IgD-negative memory B cell (primary cell): ENCODE measurements around the gene TIMM44. TPM values are rescaled to one million over a fixed set of nuclear protein-coding genes. Genes with fewer than 3 reads are reported as not detected.

Experiments
- H3K27ac Mint-ChIP-seq, 3 donors: one replicate each; pipeline ENCODE4 v1.8.0; 2020 to 2022; ENCODE audit warnings: mild to moderate bottlenecking in 3 of 3, mixed read lengths in 3 of 3, moderate library complexity in 1 of 3
- H3K27me3 Mint-ChIP-seq: one replicate; pipeline ENCODE4 v1.8.0; 2021; ENCODE audit warnings: mixed read lengths
- H3K36me3 Mint-ChIP-seq: one replicate; pipeline ENCODE4 v1.8.0; 2020; ENCODE audit warnings: mild to moderate bottlenecking, mixed read lengths
- H3K4me1 Mint-ChIP-seq, 3 donors: one replicate each; pipeline ENCODE4 v1.8.0; 2020 to 2022; ENCODE audit warnings: mixed read lengths in 3 of 3, mild to moderate bottlenecking in 1 of 3
- H3K4me3 Mint-ChIP-seq, 4 donors: one replicate each; pipeline ENCODE4 v1.8.0; 2020 to 2022; ENCODE audit warnings: mild to moderate bottlenecking in 4 of 4, mixed read lengths in 4 of 4, moderate library complexity in 3 of 4
- H3K9me3 Mint-ChIP-seq, 3 donors: one replicate each; pipeline ENCODE4 v1.8.0; 2020 to 2021; ENCODE audit warnings: mixed read lengths in 3 of 3, mild to moderate bottlenecking in 1 of 3
- polyA plus RNA-seq: library from polyadenylated mRNA; unstranded; fragments of 300-500 nt; fragmentation: Illumina TruSeq; gene quantifications from one replicate; pipeline ENCODE4 v1.2.3, GENCODE V29; 2021

TIMM44 gene
- polyA plus RNA-seq, 1 donor from 2014 or later = 16.1 TPM

DNA sequence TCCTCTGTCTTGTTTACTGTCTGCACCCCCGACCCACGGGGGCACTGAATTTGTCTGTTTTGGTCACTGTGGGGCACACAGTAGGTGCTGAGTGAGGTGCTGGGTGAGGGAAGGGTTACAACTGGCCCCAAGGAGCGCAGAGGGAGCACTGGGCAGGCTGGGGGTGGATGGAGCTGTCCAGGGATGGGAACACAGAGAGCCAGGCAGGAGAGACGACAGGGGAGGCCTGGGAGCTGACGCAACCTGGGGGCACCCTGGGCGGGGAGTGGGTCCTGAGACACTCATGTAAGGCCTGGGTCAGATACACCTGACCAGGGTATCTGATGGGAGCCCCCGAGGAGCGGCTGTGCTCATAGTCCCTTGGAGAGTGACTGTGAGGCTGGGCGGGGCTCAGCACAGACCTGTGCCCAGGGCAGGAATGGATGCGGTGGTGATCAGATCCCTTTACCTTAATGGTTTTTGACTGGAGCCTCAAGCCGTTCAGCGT, 37.2 kb upstream of the TIMM44 start:
- peaks cover 2% of the 10 kb centered on the region for H3K36me3 Mint-ChIP-seq
- H3K4me3 Mint-ChIP-seq = no peak overlapping the region
- peaks cover 0 to 4% (median 0%) of the 10 kb centered on the region in 3 donors for H3K4me1 Mint-ChIP-seq
- no peaks in the 10 kb centered on the region for H3K27me3 Mint-ChIP-seq
- H3K9me3 Mint-ChIP-seq = no peaks in the 10 kb centered on the region
- no peak overlapping the region for H3K27ac Mint-ChIP-seq

DNA sequence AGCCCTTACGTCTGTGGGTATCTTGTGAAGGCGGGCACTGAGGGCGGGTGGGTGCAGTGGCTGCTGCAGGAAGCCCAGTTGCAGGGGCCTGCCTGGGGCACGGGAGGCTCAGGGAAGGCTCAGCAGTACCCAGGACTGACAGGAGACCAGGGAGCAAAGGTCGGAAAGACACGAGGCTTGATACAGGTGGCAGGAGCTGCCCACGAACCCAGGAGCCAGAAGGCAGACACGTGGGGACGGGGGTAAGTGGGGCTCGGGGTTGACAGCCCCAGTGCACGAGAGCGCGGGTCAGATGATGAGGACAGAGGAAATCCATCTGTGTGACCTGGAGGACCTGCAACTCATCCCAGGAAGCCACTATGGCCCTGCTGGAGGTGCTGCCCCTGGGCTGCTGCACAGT, 36.7 kb upstream of the TIMM44 start:
- Mint-ChIP-seq H3K4me3 (no peak overlapping the region), H3K9me3 (no peaks in the 10 kb centered on the region), H3K27me3 (no peaks in the 10 kb centered on the region), H3K27ac (no peak overlapping the region), H3K4me1 (peaks cover 0 to 4% (median 0%) of the 10 kb centered on the region in 3 donors), H3K36me3 (peaks cover 2% of the 10 kb centered on the region)

DNA sequence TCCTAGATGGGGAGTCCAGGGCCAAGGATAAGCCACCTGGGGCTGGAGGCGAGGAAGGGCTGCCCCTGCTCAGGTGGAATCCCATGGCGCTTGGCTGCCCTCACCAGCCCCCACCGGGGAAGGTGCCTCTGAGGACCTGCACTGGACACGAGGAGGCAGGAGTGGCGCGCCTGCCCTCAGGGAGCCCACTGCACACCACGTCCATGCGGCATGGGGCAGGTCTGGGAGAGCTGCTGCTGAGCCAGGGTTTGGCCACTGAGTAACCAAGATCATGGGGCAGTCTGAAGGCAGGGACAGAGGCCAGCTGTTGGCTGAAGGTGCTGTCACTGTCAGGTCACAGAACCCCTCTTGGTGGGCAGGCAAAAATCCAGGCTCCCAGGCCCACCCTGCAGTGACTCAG, 36.1 kb upstream of the TIMM44 start:
- H3K27me3 Mint-ChIP-seq = no peaks in the 10 kb centered on the region
- peaks cover 2% of the 10 kb centered on the region for H3K36me3 Mint-ChIP-seq
- H3K27ac Mint-ChIP-seq = no peak overlapping the region

DNA sequence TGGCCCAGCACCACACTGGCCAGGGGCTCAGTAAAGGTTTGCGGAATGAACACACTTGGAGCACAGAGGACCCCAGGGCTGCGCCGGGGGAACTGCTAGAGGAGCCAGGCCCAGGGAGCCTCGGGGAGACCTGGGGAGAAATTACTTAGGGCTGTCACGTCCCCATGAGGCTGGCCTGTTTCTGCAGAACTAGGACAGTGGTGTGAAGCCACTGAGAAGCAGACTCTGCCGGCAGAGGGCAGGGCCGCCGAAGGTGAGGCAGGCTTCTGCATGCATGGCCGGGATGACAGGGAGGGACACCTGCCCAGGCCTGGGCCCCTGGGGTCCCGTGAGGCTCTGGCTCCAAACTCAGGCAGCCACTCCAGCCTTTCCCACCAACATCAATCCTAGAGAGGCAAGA, 35.5 kb upstream of the TIMM44 start:
- no peaks in the 10 kb centered on the region for H3K9me3 Mint-ChIP-seq
- no peak overlapping the region for H3K27ac Mint-ChIP-seq
- H3K36me3 Mint-ChIP-seq = peaks cover 2% of the 10 kb centered on the region
- no peaks in the 10 kb centered on the region for H3K27me3 Mint-ChIP-seq
- no peak overlapping the region for H3K4me3 Mint-ChIP-seq
- peaks cover 0 to 2% (median 0%) of the 10 kb centered on the region in 3 donors for H3K4me1 Mint-ChIP-seq

More for the DNA sequence above, 36.1 kb upstream of the TIMM44 start:
- H3K4me3 Mint-ChIP-seq = no peak overlapping the region
- H3K4me1 Mint-ChIP-seq = peaks cover 0 to 4% (median 0%) of the 10 kb centered on the region in 3 donors
- H3K9me3 Mint-ChIP-seq = no peaks in the 10 kb centered on the region

DNA sequence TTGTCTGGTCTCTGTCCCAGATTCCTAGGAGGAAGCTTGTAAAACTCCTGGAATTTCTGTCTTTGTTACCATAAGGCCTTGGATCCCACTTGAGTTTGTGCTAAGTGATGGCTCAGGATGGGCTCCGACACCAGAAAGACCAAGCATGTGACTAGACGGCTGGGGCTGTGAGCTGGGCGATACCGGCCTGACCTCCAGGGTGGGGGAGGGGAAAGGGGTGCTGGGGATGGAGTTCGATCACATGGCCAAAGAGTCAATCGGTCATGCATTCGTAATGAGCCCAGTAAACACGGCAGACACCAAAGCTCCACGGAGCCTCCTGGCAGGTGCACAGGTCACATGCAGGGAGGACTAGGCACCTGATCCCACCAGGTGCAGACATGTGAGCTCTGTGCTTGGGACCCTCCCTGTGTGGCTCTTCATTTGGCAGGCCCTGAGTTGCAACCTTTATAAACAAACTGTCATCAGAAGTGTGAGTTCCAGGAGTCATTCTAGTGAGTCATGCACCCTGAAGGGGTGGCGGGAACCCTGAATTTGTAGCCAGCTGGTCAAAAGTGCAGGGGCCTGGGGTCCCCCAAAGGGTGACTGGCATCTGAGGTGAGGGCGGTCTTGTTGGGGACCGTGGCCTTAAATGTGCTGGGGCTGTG, 34.8 kb upstream of the TIMM44 start:
- Mint-ChIP-seq H3K27me3 (no peaks in the 10 kb centered on the region), H3K36me3 (peaks cover 2% of the 10 kb centered on the region), H3K4me3 (no peak overlapping the region), H3K27ac (no peak overlapping the region), H3K9me3 (no peaks in the 10 kb centered on the region), H3K4me1 (peaks cover 0 to 2% (median 0%) of the 10 kb centered on the region in 3 donors)

DNA sequence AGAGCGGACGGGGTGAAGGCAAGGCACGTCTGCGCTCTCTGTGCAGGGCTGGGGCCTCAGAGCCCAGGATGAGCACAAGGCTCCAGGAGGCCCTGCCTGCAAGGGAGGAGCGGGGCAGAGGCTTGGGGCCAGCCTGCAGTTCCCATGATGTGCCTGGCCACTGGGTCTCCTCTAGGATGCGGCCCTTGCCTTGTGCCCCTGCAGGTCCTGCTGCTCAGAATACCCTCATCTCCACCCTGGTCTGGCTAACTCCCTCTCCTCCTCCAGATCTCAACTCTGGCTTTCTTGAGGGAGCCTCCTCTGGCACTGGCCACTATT, 34.2 kb upstream of the TIMM44 start:
- no peak overlapping the region for H3K4me3 Mint-ChIP-seq
- H3K27ac Mint-ChIP-seq = no peak overlapping the region
- H3K4me1 Mint-ChIP-seq = peaks cover 0 to 2% (median 0%) of the 10 kb centered on the region in 3 donors
- H3K9me3 Mint-ChIP-seq = no peaks in the 10 kb centered on the region
- peaks cover 2% of the 10 kb centered on the region for H3K36me3 Mint-ChIP-seq
- H3K27me3 Mint-ChIP-seq = no peaks in the 10 kb centered on the region

DNA sequence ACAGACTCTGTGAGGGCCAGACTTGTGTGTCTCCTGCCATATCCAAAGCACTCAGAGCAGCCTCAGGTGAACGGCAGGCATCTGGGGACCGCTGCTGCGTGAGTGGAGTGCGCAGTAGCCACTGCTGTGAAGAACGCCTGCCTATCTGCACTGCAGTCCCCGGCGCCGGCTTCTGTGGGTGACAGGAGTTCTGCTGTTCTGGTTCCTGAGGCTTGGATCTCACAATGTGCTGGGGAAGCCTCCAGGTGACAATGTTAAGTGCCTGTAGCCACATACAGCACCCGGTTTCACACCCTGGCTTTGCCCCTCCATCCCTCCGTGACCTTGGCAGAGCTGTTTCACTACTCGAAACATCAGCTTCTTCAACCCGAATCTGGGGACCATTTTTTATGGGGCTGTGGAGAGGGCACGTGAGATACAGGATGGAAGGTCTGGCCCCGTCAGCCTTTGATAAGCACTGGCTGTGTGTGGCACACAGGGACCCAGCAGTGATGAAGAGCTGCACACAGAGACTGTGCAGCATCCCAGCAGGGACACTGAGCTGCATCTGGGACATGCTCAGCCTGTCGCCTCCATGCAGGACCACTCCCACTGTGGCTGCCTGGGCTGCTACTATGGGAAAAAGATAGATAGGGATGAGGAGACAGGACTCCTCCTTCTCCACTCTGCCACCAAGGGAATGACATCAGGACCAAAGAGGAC, 33.7 kb upstream of the TIMM44 start:
- H3K4me3 Mint-ChIP-seq = peak overlapping the region in 1 of 4 donors; percentile 38
- peaks cover 0 to 2% (median 0%) of the 10 kb centered on the region in 3 donors for H3K4me1 Mint-ChIP-seq
- no peak overlapping the region for H3K27ac Mint-ChIP-seq
- peaks cover 2% of the 10 kb centered on the region for H3K36me3 Mint-ChIP-seq
- no peaks in the 10 kb centered on the region for H3K9me3 Mint-ChIP-seq
- no peaks in the 10 kb centered on the region for H3K27me3 Mint-ChIP-seq

DNA sequence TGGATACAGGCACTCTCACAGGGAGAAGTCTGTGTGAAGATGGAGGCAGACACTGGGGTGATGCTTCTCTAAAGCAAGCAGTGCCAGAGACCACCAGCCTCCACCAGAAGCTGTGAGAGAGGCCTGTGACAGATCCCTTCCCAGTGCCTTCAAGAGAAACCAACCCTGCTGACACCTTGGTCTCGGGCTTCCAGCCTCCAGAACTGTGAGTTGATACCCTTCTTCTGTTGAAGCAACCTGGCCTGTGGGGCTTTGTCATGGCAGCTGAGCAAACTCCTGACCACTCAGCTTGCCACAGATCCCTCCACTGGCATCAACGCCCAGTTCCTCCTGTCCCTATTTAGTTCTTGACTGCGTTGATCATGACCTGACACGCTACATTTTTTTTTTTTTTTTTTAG, 33.0 kb upstream of the TIMM44 start:
- H3K4me3 Mint-ChIP-seq = no peak overlapping the region
- H3K36me3 Mint-ChIP-seq = peaks cover 2% of the 10 kb centered on the region
- H3K9me3 Mint-ChIP-seq = no peaks in the 10 kb centered on the region
- H3K27ac Mint-ChIP-seq = no peak overlapping the region
- H3K4me1 Mint-ChIP-seq = peaks cover 0 to 2% (median 0%) of the 10 kb centered on the region in 3 donors
- no peaks in the 10 kb centered on the region for H3K27me3 Mint-ChIP-seq

DNA sequence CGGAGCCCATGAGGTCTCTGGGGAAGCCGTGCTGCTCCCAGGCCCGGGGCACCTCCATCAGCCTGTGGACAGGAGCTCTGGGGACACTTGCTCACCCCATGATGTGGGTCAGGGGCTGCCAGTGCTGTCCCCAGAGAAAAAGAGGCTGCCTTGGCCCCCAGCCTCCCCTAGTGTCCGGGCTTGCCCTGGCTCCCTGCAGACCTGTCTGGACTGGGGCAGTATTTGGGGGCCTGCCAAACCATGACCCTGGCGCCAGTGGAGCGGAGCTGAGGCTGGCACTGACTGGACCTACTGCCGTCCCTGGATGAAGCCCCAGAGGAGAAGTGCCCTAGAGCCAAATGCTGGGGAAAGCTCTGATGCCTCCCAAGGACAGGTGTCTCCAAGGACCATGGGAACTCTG, 31.6 kb upstream of the TIMM44 start:
- H3K4me1 Mint-ChIP-seq = peaks cover 0 to 2% (median 0%) of the 10 kb centered on the region in 3 donors
- no peak overlapping the region for H3K4me3 Mint-ChIP-seq
- H3K27ac Mint-ChIP-seq = no peak overlapping the region

DNA sequence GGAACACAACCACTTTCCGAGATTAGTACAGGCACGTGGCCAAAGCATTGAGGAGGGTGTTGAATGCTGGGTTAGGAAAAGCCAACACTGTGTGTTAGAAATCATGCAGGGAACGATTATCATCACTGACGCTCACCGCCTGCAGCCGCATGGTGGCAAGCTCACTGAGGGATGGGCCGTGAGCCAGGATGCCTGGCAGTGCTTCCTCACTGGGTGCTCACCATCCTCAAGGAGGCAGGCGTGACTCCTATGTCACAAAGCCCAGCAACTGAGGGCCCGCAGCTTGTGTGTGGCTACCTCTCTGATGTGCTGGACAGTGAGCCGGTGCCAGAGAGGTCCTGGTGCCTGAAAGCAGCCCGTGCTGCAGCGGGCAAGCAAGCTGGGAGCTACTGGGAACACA, 30.4 kb upstream of the TIMM44 start:
- peaks cover 0 to 2% (median 0%) of the 10 kb centered on the region in 3 donors for H3K4me1 Mint-ChIP-seq
- no peaks in the 10 kb centered on the region for H3K9me3 Mint-ChIP-seq
- H3K36me3 Mint-ChIP-seq = no peaks in the 10 kb centered on the region
- H3K27me3 Mint-ChIP-seq = no peaks in the 10 kb centered on the region
- peak overlapping the region in 1 of 3 donors; percentile 27 for H3K27ac Mint-ChIP-seq
- H3K4me3 Mint-ChIP-seq = no peak overlapping the region

More for the DNA sequence above, 31.6 kb upstream of the TIMM44 start:
- Mint-ChIP-seq H3K9me3 (no peaks in the 10 kb centered on the region), H3K27me3 (no peaks in the 10 kb centered on the region), H3K36me3 (peaks cover under 1% of the 10 kb centered on the region)

DNA sequence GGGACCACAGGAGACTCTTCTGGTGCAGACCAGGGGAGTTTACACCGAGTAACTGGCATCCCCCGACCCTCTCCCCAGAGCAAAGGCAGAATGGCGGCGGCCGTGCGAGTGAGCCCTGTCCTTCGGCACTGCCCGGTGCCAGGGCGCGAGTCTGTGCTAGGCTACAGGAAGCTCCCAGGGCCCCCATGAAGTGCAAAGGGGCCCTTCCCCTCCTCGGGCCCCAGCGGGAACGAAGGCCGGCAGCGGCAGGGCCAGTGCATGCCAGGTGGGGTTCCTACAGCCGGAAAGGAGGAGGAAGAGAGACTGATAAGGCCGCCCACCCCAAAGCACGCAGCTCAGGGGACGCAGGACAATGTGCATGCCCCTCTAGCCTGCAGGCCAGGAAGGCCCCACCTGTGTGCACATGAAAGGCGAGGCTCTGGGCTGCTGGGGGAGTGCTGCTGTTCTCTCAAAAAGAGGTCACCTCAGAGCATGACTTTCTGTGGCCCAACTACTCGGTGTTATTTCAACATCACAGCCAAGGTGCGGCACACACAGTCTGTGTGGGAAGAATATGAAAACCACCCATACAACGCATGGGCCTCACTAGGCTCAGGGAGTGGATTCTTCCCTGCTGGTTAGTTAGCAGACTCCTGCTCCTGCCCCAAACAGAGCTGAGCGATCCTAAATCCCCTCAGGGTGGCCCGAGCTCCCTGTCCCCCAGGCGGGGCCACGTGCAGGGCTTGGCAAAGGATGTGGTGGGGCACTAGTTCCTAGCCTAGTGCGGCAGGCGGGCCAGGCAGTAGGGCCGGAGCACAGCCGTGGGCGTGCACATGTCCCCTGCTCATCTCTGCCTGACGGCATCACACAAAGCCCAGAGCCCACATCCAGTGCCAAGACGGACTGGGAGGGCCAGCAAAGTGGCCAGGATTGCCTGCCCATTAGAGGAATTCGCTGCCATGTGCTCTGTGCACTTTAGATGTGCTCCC, 28.4 kb upstream of the TIMM44 start:
- H3K27me3 Mint-ChIP-seq = no peaks in the 10 kb centered on the region
- H3K36me3 Mint-ChIP-seq = no peaks in the 10 kb centered on the region
- H3K4me3 Mint-ChIP-seq = no peak overlapping the region
- peaks cover 0 to 2% (median 0%) of the 10 kb centered on the region in 3 donors for H3K4me1 Mint-ChIP-seq
- no peak overlapping the region for H3K27ac Mint-ChIP-seq
- no peaks in the 10 kb centered on the region for H3K9me3 Mint-ChIP-seq

DNA sequence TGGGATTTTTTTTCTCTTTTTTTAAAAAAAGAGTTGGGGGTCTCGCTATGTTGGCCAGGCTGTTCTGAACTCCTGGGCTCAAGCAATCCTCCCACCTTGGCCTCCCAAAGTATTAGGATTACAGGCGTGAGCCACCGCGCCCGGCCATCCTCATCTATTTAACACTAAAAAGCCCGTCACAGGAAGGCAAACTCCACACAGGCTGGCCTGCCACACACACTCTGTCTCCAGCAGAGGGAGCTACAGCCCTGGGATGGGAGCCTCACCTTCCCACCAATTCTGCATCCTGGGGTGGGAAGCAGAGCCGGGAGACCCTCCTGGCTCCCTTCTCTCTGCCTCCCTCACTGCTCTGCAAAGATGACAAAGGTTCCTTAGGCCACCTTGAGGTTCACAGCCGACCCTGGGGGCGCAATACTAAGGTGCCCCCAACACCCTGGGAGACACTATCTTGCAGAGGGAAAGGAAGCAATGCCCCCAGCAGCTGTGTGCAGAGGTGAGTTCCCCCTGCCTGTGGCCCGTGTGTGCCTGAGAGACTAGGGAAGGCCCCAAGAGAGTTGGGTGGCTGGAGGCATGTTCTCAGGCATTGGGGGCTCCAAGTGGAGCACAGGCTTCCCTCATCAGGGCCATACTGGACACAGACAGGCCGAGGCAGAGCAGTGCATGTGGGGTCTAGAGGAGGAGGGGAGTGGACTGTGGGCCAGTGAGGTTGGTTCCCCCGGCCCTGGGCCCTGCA, 27.4 kb upstream of the TIMM44 start:
- Mint-ChIP-seq H3K27me3 (no peaks in the 10 kb centered on the region), H3K9me3 (no peaks in the 10 kb centered on the region), H3K4me1 (peaks cover 0 to 2% (median 0%) of the 10 kb centered on the region in 3 donors), H3K27ac (no peak overlapping the region), H3K4me3 (no peak overlapping the region), H3K36me3 (no peaks in the 10 kb centered on the region)

DNA sequence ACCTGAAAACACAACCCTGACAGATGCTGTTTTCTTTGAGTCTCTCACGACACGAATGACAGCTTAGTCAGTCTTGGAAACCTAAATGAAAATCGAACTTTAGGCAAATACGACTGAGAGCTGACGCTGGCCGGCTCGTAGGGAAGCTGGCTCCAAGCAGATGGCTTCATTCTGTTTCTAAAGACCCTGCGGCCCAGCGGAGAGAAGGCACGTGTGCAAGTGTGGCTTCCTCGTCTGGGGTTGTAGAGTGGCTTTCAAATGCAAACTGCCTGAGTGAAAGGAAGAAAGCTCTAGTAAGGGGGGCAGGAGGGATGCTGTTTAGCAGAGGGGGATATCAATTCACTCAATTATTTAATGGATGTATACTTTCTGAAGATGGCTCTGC, 26.1 kb upstream of the TIMM44 start:
- Mint-ChIP-seq H3K27me3 (no peaks in the 10 kb centered on the region), H3K36me3 (no peaks in the 10 kb centered on the region), H3K27ac (peak overlapping the region in 1 of 3 donors; percentile 52), H3K4me3 (no peak overlapping the region), H3K9me3 (no peaks in the 10 kb centered on the region), H3K4me1 (peaks cover 0 to 2% (median 0%) of the 10 kb centered on the region in 3 donors)

DNA sequence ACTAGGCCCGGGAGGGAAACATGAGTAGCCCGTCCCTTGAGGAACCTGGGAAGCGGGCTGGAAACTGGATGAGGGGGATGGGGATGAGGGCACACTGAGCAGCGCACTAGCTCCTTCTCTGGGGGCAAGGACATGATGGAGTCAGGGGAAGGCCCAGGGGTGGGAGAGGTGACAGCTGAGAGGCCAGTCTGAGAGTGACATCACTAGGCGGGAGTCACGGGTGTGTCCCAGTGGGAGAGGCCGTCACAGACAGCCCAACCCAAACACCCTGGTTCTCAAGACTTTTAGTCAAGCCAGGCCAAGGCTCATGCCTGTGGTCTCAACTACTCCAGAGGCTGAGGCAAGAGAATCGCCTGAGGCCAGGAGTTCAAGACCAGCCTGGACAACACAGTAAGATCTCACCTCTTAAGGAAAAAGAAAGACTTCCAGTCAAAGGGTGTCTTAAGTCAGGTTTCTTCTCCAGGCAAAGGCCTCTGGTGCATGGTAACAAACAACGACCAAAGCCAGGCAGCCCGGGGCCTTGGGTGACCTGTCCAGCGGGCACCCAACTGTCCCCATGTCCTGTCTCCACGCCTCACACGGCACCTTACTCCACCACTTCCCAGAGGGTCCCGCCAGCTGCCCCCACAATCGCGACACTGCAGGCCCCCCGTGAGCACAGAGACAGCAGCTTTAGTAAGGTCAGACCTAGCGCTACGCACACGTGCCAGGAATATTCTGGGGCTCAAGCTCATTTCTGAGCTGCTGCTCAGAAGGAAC, 25.5 kb upstream of the TIMM44 start:
- peak overlapping the region in 1 of 3 donors; percentile 41 for H3K27ac Mint-ChIP-seq
- H3K27me3 Mint-ChIP-seq = no peaks in the 10 kb centered on the region
- H3K4me3 Mint-ChIP-seq = no peak overlapping the region
- H3K9me3 Mint-ChIP-seq = no peaks in the 10 kb centered on the region
- H3K4me1 Mint-ChIP-seq = peaks cover 0 to 2% (median 0%) of the 10 kb centered on the region in 3 donors
- H3K36me3 Mint-ChIP-seq = no peaks in the 10 kb centered on the region
